Activated CD8-positive, alpha-beta memory T cell treated with anti-CD3 and anti-CD28 coated beads, Interleukin-2, amount 50 U/mL, for 24 hours (primary cell): ENCODE data around the gene BBX.

Source experiments
- DNase-seq: peaks from one replicate; pipeline ENCODE4 v3.0.0-alpha.2; 2020; ENCODE audit errors: extremely low read depth

The BBX gene

GRCh38 chr3:107654218-107654617 is 131.5 kb downstream of the BBX start:
- DNase-seq: no peak

GRCh38 chr3:107657971-107658370 is 135.2 kb downstream of the BBX start:
- DNase-seq: no peak

GRCh38 chr3:107660306-107660976 is 137.7 kb downstream of the BBX start:
- no peak for DNase-seq

GRCh38 chr3:107661447-107662123 is 138.8 kb downstream of the BBX start:
- DNase-seq: no peak

GRCh38 chr3:107662124-107662507 is 139.4 kb downstream of the BBX start:
- no peak for DNase-seq

- no peak for DNase-seq
These were observed 139.8 kb downstream of the BBX start for GRCh38 chr3:107662586-107662985.

GRCh38 chr3:107663266-107663665 is 140.5 kb downstream of the BBX start:
- no peak for DNase-seq

- no peak for DNase-seq
These were observed 141.9 kb downstream of the BBX start for GRCh38 chr3:107664614-107665013.

GRCh38 chr3:107665351-107665750 is 142.6 kb downstream of the BBX start:
- no peak for DNase-seq

- no peak for DNase-seq
These were observed 144.1 kb downstream of the BBX start for GRCh38 chr3:107666853-107667252.

- DNase-seq: no peak
These were observed 145.7 kb downstream of the BBX start for GRCh38 chr3:107668416-107668815.

GRCh38 chr3:107668963-107669362 is 146.2 kb downstream of the BBX start:
- DNase-seq: no peak

- DNase-seq: no peak
These were observed 146.9 kb downstream of the BBX start for GRCh38 chr3:107669669-107670068.

- no peak for DNase-seq
These were observed 148.2 kb downstream of the BBX start for GRCh38 chr3:107670986-107671385.

GRCh38 chr3:107674371-107674770 is 151.6 kb downstream of the BBX start:
- no peak for DNase-seq

- no peak for DNase-seq
These were observed 152.6 kb downstream of the BBX start for GRCh38 chr3:107675233-107675900.

GRCh38 chr3:107676469-107677309 is 153.9 kb downstream of the BBX start:
- no peak for DNase-seq

- no peak for DNase-seq
These were observed 157.2 kb downstream of the BBX start for GRCh38 chr3:107679921-107680320.

- DNase-seq: no peak
These were observed 157.9 kb downstream of the BBX start for GRCh38 chr3:107680698-107681097.

GRCh38 chr3:107681396-107681795 is 158.6 kb downstream of the BBX start:
- no peak for DNase-seq

GRCh38 chr3:107682580-107682979 is 159.8 kb downstream of the BBX start:
- DNase-seq: no peak

GRCh38 chr3:107683447-107683846 is 160.7 kb downstream of the BBX start:
- DNase-seq: no peak
